IPS-15b (cell line): ENCODE data around the gene HRAS.
"Not testable (repeated sequence)": the region's sequence is repeated elsewhere in the genome, so short reads cannot be mapped to it uniquely, and the experiment has no call there.

Experiments
- H3K27me3 ChIP-seq: one replicate; pipeline ENCODE4 v1.6.1; 2013; ENCODE audit warnings: low read length; ENCODE audit not compliant: control insufficient read depth, insufficient read depth
- H3K36me3 ChIP-seq: one replicate; pipeline ENCODE4 v1.6.1; 2013; ENCODE audit warnings: low read length; ENCODE audit not compliant: control insufficient read depth, insufficient read depth
- H3K4me1 ChIP-seq: one replicate; pipeline ENCODE4 v1.6.1; 2013; ENCODE audit warnings: mild to moderate bottlenecking, low read length; ENCODE audit not compliant: control insufficient read depth, insufficient read depth
- H3K4me3 ChIP-seq: one replicate; pipeline ENCODE4 v1.5.1; 2013; ENCODE audit warnings: low read depth, low read length
- H3K9ac ChIP-seq: one replicate; pipeline ENCODE4 v1.6.1; 2013; ENCODE audit warnings: low read depth, mild to moderate bottlenecking, low read length
- H3K9me3 ChIP-seq: one replicate; pipeline ENCODE4 v1.6.1; 2013; ENCODE audit warnings: mild to moderate bottlenecking, low read length; ENCODE audit not compliant: control insufficient read depth, insufficient read depth

HRAS gene

GRCh38 chr11:574632-575312, 39.4 kb upstream of the HRAS start:
- Histone ChIP-seq H3K9me3 (no peaks in the 10 kb centered on the region), H3K4me3 (peak overlapping the region; percentile 78), H3K9ac (no peak overlapping the region), H3K4me1 (peaks cover 11% of the 10 kb centered on the region), H3K27me3 (peaks cover 7% of the 10 kb centered on the region), H3K36me3 (no peaks in the 10 kb centered on the region)

GRCh38 chr11:574031-574570, 38.7 kb upstream of the HRAS start:
- H3K36me3 ChIP-seq, H3K9ac ChIP-seq, H3K27me3 ChIP-seq, H3K9me3 ChIP-seq: not testable (repeated sequence)
- H3K4me1 ChIP-seq: peaks cover 11% of the 10 kb centered on the region
- H3K4me3 ChIP-seq: peak overlapping the region; percentile 78

- Histone ChIP-seq H3K9me3 (no peaks in the 10 kb centered on the region), H3K9ac (no peak overlapping the region), H3K4me1 (peaks cover 11% of the 10 kb centered on the region), H3K27me3 (peaks cover 8% of the 10 kb centered on the region), H3K36me3 (no peaks in the 10 kb centered on the region), H3K4me3 (no peak overlapping the region)
Measured at GRCh38 chr11:573146-573759, 37.9 kb upstream of the HRAS start.

- peaks cover 8% of the 10 kb centered on the region for H3K27me3 ChIP-seq
- H3K9me3 ChIP-seq: no peaks in the 10 kb centered on the region
- no peaks in the 10 kb centered on the region for H3K36me3 ChIP-seq
- no peak overlapping the region for H3K9ac ChIP-seq
- H3K4me1 ChIP-seq: peaks cover 10% of the 10 kb centered on the region
- H3K4me3 ChIP-seq: peak overlapping the region; percentile 19
Measured at GRCh38 chr11:571802-572185, 36.4 kb upstream of the HRAS start.

GRCh38 chr11:569158-569885, 33.9 kb upstream of the HRAS start:
- Histone ChIP-seq H3K9ac (peak overlapping the region; percentile 60), H3K4me3 (peak overlapping the region; percentile 59), H3K4me1 (peaks cover 15% of the 10 kb centered on the region), H3K36me3 (peaks cover 1% of the 10 kb centered on the region), H3K27me3 (peaks cover 3% of the 10 kb centered on the region), H3K9me3 (no peaks in the 10 kb centered on the region)

GRCh38 chr11:568306-569157, 33.2 kb upstream of the HRAS start:
- peak overlapping the region; percentile 60 for H3K9ac ChIP-seq
- H3K9me3 ChIP-seq: no peaks in the 10 kb centered on the region
- peak overlapping the region; percentile 59 for H3K4me3 ChIP-seq
- peaks cover 3% of the 10 kb centered on the region for H3K27me3 ChIP-seq
- peaks cover 15% of the 10 kb centered on the region for H3K4me1 ChIP-seq
- H3K36me3 ChIP-seq: peaks cover 7% of the 10 kb centered on the region

- H3K36me3 ChIP-seq: peaks cover 14% of the 10 kb centered on the region
- no peak overlapping the region for H3K9ac ChIP-seq
- H3K4me1 ChIP-seq: peaks cover 15% of the 10 kb centered on the region
- peak overlapping the region; percentile 58 for H3K4me3 ChIP-seq
- H3K27me3 ChIP-seq: peaks cover 3% of the 10 kb centered on the region
- H3K9me3 ChIP-seq: no peaks in the 10 kb centered on the region
Measured at GRCh38 chr11:567629-568292, 32.4 kb upstream of the HRAS start.

GRCh38 chr11:567011-567628, 31.7 kb upstream of the HRAS start:
- H3K4me1 ChIP-seq: peaks cover 15% of the 10 kb centered on the region
- no peaks in the 10 kb centered on the region for H3K9me3 ChIP-seq
- H3K36me3 ChIP-seq: peaks cover 21% of the 10 kb centered on the region
- H3K27me3 ChIP-seq: peaks cover 3% of the 10 kb centered on the region
- no peak overlapping the region for H3K9ac ChIP-seq
- peak overlapping the region; percentile 58 for H3K4me3 ChIP-seq

GRCh38 chr11:565921-566509, 30.6 kb upstream of the HRAS start:
- H3K9me3 ChIP-seq: no peaks in the 10 kb centered on the region
- H3K4me1 ChIP-seq: peaks cover 11% of the 10 kb centered on the region
- peaks cover 3% of the 10 kb centered on the region for H3K27me3 ChIP-seq
- no peak overlapping the region for H3K9ac ChIP-seq
- H3K36me3 ChIP-seq: peaks cover 23% of the 10 kb centered on the region
- no peak overlapping the region for H3K4me3 ChIP-seq

- Histone ChIP-seq H3K9me3 (no peaks in the 10 kb centered on the region), H3K4me1 (peaks cover 10% of the 10 kb centered on the region), H3K4me3 (no peak overlapping the region), H3K27me3 (no peaks in the 10 kb centered on the region), H3K36me3 (peaks cover 23% of the 10 kb centered on the region), H3K9ac (no peak overlapping the region)
Measured at GRCh38 chr11:563812-564578, 28.6 kb upstream of the HRAS start.
